H4 (cell line): ENCODE data around the gene ADARB2. TPM values are rescaled to one million over a fixed set of nuclear protein-coding genes. Genes with fewer than 3 reads are reported as not detected.
A peak's percentile ranks its signal among the peaks of the same experiment; 100 is the strongest.

Source experiments
- DNase-seq: peaks from one replicate; pipeline ENCODE4 v3.0.0-alpha.2; 2015; ENCODE audit warnings: low spot score
- total RNA-seq: library from RNA; depleted of rRNA; stranded (reverse); fragments of >200 nt; shearing (Covaris generic); gene quantifications from 2 replicates; pipeline ENCODE4 v1.2.3, GENCODE V29; 2014

ADARB2 gene
- total RNA-seq, 1 experiment from 2014 or later, result 0.21 TPM

GRCh38 chr10:1527951-1528350 is 209.4 kb downstream of the ADARB2 start:
- DNase-seq, result no peak

- DNase-seq, result peak; percentile 11
Measured at GRCh38 chr10:1526436-1527055, 210.8 kb downstream of the ADARB2 start.

- DNase-seq, result no peak
Measured at GRCh38 chr10:1525354-1526162, 211.8 kb downstream of the ADARB2 start.

GRCh38 chr10:1524540-1524939 is 212.8 kb downstream of the ADARB2 start:
- DNase-seq, result no peak

- no peak for DNase-seq
Measured at GRCh38 chr10:1523221-1523620, 214.1 kb downstream of the ADARB2 start.

GRCh38 chr10:1522237-1522636 is 215.1 kb downstream of the ADARB2 start:
- DNase-seq, result no peak

- DNase-seq, result no peak
Measured at GRCh38 chr10:1521741-1522140, 215.6 kb downstream of the ADARB2 start.

- DNase-seq, result no peak
Measured at GRCh38 chr10:1520909-1521565, 216.3 kb downstream of the ADARB2 start.

- no peak for DNase-seq
Measured at GRCh38 chr10:1519391-1519790, 217.9 kb downstream of the ADARB2 start.

- no peak for DNase-seq
Measured at GRCh38 chr10:1517684-1518083, 219.6 kb downstream of the ADARB2 start.

GRCh38 chr10:1516492-1517165 is 220.7 kb downstream of the ADARB2 start:
- DNase-seq, result no peak

GRCh38 chr10:1515780-1516491 is 221.4 kb downstream of the ADARB2 start:
- no peak for DNase-seq

GRCh38 chr10:1515121-1515779 is 222.1 kb downstream of the ADARB2 start:
- no peak for DNase-seq

GRCh38 chr10:1514681-1515080 is 222.6 kb downstream of the ADARB2 start:
- no peak for DNase-seq

GRCh38 chr10:1513221-1513620 is 224.1 kb downstream of the ADARB2 start:
- no peak for DNase-seq

- DNase-seq, result no peak
Measured at GRCh38 chr10:1509011-1509530, 228.3 kb downstream of the ADARB2 start.

GRCh38 chr10:1508096-1508495 is 229.2 kb downstream of the ADARB2 start:
- DNase-seq, result no peak

- no peak for DNase-seq
Measured at GRCh38 chr10:1507436-1507835, 229.9 kb downstream of the ADARB2 start.

GRCh38 chr10:1504940-1505339 is 232.4 kb downstream of the ADARB2 start:
- DNase-seq, result no peak

GRCh38 chr10:1504286-1504685 is 233.0 kb downstream of the ADARB2 start:
- no peak for DNase-seq

- no peak for DNase-seq
Measured at GRCh38 chr10:1502451-1502850, 234.9 kb downstream of the ADARB2 start.
